SK-N-MC (cell line): ENCODE results near the gene CEP57L1.
A peak's percentile ranks its signal among the peaks of the same experiment; 100 is the strongest.

Experiments
- EZH2 ChIP-seq: fragments of 200-600 bp; sonication (generic); IDR thresholded peaks from one replicate; pipeline ENCODE4 v1.6.1; 2017; ENCODE audit warnings: antibody characterized with exemption
- POLR2AphosphoS5 ChIP-seq: IDR thresholded peaks from 2 replicates; pipeline ENCODE4 v1.6.1; 2012; ENCODE audit warnings: mild to moderate bottlenecking, low read depth, low read length, borderline replicate concordance

- TF ChIP-seq EZH2 = no peak
- TF ChIP-seq POLR2AphosphoS5 = peak; percentile 93
These were observed at the start of gene CEP57L1 for GRCh38 chr6:109095036-109095834.
